ENCODE data around the gene APOA5. TPM values are rescaled to one million over a fixed set of nuclear protein-coding genes. Genes with fewer than 3 reads are reported as not detected.

Gene APOA5
- total RNA-seq, 4 donors from 2014 or later, result 0.72 TPM; not detected in 3

DNA sequence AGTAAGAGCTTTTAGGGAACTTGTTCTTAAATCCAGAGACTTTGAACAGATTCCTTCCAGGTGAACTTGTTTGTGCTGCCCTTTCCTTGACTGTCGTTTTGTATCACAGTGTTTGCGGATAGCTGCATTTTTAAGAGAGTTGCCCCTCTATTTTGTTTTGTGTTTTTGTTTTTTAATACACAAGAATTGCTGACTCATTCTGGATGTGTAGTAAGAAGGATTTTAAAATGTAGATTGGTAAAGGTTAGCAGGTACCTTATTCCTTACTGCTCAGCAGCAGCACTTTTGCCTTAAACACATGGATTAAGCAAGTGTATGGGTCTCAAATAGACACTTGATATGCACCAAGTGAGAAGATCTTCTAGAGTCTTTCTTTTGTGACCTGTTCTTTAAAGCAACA lies 8.9 kb upstream of the APOA5 start:
- no peak for DNase-seq (ENCODE audit: low spot score in 2 of 2)
- H3K27me3 ChIP-seq, result no peaks in the 10 kb centered on the region
- no peaks in the 10 kb centered on the region for H3K36me3 ChIP-seq
- H3K27ac ChIP-seq, result no peak overlapping the region
- TF ChIP-seq, protein P1, sequence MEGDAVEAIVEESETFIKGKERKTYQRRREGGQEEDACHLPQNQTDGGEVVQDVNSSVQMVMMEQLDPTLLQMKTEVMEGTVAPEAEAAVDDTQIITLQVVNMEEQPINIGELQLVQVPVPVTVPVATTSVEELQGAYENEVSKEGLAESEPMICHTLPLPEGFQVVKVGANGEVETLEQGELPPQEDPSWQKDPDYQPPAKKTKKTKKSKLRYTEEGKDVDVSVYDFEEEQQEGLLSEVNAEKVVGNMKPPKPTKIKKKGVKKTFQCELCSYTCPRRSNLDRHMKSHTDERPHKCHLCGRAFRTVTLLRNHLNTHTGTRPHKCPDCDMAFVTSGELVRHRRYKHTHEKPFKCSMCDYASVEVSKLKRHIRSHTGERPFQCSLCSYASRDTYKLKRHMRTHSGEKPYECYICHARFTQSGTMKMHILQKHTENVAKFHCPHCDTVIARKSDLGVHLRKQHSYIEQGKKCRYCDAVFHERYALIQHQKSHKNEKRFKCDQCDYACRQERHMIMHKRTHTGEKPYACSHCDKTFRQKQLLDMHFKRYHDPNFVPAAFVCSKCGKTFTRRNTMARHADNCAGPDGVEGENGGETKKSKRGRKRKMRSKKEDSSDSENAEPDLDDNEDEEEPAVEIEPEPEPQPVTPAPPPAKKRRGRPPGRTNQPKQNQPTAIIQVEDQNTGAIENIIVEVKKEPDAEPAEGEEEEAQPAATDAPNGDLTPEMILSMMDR (IDR thresholded peaks at IDR 0.05), result no peak
- TF ChIP-seq POLR2A (IDR thresholded peaks at IDR 0.05) (no peak), POLR2AphosphoS5 (IDR thresholded peaks at IDR 0.05) (no peak), EP300 (IDR thresholded peaks at IDR 0.05) (no peak)
- H3K9me3 ChIP-seq, result no peaks in the 10 kb centered on the region
- H3K4me1 ChIP-seq, result no peaks in the 10 kb centered on the region
- no peak overlapping the region for H3K4me3 ChIP-seq
- 94% methylated on average over 2 of the region's 2 CpGs for WGBS

DNA sequence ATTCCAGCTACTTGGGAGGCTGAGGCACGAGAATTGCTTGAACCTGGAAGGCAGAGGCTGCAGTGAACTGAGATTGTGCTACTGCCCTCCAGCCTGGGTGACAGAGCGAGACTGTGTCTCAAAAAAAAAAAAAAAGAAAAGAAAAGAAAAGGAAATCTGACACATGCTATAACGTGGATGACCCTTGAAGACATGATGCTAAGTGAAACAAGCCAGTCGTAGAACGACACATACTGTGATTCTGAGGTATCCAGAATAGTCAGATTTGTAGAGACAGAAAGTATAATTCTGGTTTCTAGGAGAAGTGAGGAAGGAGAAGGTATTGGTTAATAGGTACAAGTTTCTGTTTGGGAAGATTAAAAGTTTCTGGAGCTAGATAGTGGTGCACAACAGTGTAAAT lies 6.7 kb upstream of the APOA5 start:
- Histone ChIP-seq H3K4me1 (no peaks in the 10 kb centered on the region), H3K9me3 (no peaks in the 10 kb centered on the region), H3K27me3 (no peaks in the 10 kb centered on the region), H3K4me3 (no peak overlapping the region), H3K27ac (no peak overlapping the region), H3K36me3 (no peaks in the 10 kb centered on the region)
- DNase-seq (ENCODE audit: low spot score in 2 of 2), result no peak
- TF ChIP-seq POLR2AphosphoS5 (IDR thresholded peaks at IDR 0.05) (no peak), EP300 (IDR thresholded peaks at IDR 0.05) (no peak), POLR2A (IDR thresholded peaks at IDR 0.05) (no peak)
- TF ChIP-seq, protein P1 (IDR thresholded peaks at IDR 0.05), result no peak
- WGBS, result 79% methylated on average over 5 of the region's 5 CpGs

GRCh38 chr11:116797816-116798215 lies 6.1 kb upstream of the APOA5 start:
- no peak overlapping the region for H3K4me3 ChIP-seq
- H3K9me3 ChIP-seq, result no peaks in the 10 kb centered on the region
- no peak for DNase-seq (ENCODE audit: low spot score in 2 of 2)
- WGBS, result 85% methylated on average over 5 of the region's 5 CpGs
- TF ChIP-seq POLR2A (IDR thresholded peaks at IDR 0.05), result no peak
- H3K27ac ChIP-seq, result no peak overlapping the region
- no peaks in the 10 kb centered on the region for H3K27me3 ChIP-seq
- no peaks in the 10 kb centered on the region for H3K4me1 ChIP-seq
- no peaks in the 10 kb centered on the region for H3K36me3 ChIP-seq

DNA sequence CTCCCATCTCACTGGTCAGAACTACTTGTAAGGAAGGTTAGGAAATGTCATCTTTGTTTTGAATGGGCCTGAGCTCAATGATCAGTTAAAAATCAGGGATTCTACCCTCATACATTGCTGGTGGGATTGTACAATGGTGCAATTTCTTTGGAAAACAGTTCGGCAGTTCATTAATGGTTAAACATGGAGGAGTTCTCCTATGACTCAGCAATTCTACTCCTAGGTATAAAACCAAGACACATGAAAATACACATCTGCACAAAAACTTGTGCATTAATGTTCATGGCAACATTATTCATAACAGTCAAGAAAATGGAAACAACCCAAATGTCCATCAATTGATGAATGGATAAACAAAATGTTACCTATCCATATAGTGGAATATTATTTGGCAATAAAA lies 4.9 kb upstream of the APOA5 start:
- no peak overlapping the region for H3K27ac ChIP-seq
- no peaks in the 10 kb centered on the region for H3K36me3 ChIP-seq
- H3K27me3 ChIP-seq, result no peaks in the 10 kb centered on the region
- 96% methylated on average over 1 of the region's 1 CpG for WGBS
- TF ChIP-seq POLR2A (IDR thresholded peaks at IDR 0.05), result no peak
- TF ChIP-seq, protein P1 (IDR thresholded peaks at IDR 0.05), result no peak
- no peak for TF ChIP-seq EP300 (IDR thresholded peaks at IDR 0.05)
- no peak for TF ChIP-seq POLR2AphosphoS5 (IDR thresholded peaks at IDR 0.05)
- DNase-seq (ENCODE audit: low spot score in 2 of 2), result no peak
- H3K4me1 ChIP-seq, result peaks cover under 1% of the 10 kb centered on the region
- no peaks in the 10 kb centered on the region for H3K9me3 ChIP-seq
- H3K4me3 ChIP-seq, result no peak overlapping the region

DNA sequence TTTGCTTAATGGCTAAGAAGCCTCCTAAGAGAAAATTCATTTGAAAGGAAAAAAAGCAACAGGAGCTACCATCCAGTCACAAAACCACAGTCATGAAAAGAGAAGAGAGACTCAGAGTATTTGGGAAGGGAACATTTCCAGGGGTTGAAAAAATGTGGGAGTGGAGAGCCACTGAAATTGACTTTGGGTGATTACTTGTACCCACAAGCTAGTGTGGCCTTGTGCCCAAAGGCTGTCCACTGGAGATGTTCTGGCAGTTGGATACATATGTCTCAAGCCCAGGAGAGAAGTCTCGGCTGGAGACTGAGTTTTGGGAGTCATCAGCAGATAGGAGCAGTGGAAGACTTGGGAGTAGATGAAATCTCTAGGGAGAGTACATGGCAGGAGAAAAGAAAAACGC lies 3.2 kb upstream of the APOA5 start:
- TF ChIP-seq POLR2A (IDR thresholded peaks at IDR 0.05) (no peak), EP300 (IDR thresholded peaks at IDR 0.05) (no peak), POLR2AphosphoS5 (IDR thresholded peaks at IDR 0.05) (no peak)
- TF ChIP-seq, protein P1 (IDR thresholded peaks at IDR 0.05), result no peak
- no peaks in the 10 kb centered on the region for H3K36me3 ChIP-seq
- no peak for DNase-seq (ENCODE audit: low spot score in 2 of 2)
- H3K4me1 ChIP-seq, result peaks cover 7% of the 10 kb centered on the region
- peaks cover 2% of the 10 kb centered on the region for H3K27me3 ChIP-seq
- H3K27ac ChIP-seq, result no peak overlapping the region
- WGBS, result 89% methylated on average over 2 of the region's 2 CpGs
- H3K9me3 ChIP-seq, result no peaks in the 10 kb centered on the region
- H3K4me3 ChIP-seq, result no peak overlapping the region

GRCh38 chr11:116793772-116794097 lies 2.1 kb upstream of the APOA5 start:
- Histone ChIP-seq H3K9me3 (no peaks in the 10 kb centered on the region), H3K4me3 (no peak overlapping the region), H3K27ac (no peak overlapping the region), H3K27me3 (peaks cover 2% of the 10 kb centered on the region), H3K4me1 (peaks cover 7% of the 10 kb centered on the region), H3K36me3 (no peaks in the 10 kb centered on the region)
- DNase-seq (ENCODE audit: low spot score in 2 of 2), result no peak
- 95% methylated on average over 1 of the region's 1 CpG for WGBS
- TF ChIP-seq, protein P1 (IDR thresholded peaks at IDR 0.05), result no peak
- TF ChIP-seq POLR2A (IDR thresholded peaks at IDR 0.05), result no peak
- no peak for TF ChIP-seq POLR2AphosphoS5 (IDR thresholded peaks at IDR 0.05)

All from suprapubic skin (tissue), 4 donors.